ENCODE results near the gene POLD4. TPM values are rescaled to one million over a fixed set of nuclear protein-coding genes. Genes with fewer than 3 reads are reported as not detected.

The POLD4 gene
- total RNA-seq, 1 experiment from 2014 or later: 78.7 TPM

GRCh38 chr11:67356864-67357561, 3.7 kb upstream of the POLD4 start:
- ChIA-PET CTCF (interaction anchor here (0.6 to 7.9 kb wide), 8 partner anchors 11 to 51 kb away, joined by 3 to 207 read pairs (median 13); partner anchors contain the start of gene CLCF1), POLR2A (interaction anchor here (0.9 to 1.6 kb wide), 2 partner anchors 16 to 24 kb away, joined by 9 to 15 read pairs; partner anchors contain the start of gene CLCF1)
- in situ Hi-C loops (cut with HindIII; ENCODE audit: low pct_unique_long_range_greater_than_20kb, low sequenced_read_pairs) (no loop called here), intact Hi-C loops (cut with micrococcal nuclease; ENCODE audit: unreplicated experiment) (loop anchor here (1.0 kb wide), 1 partner anchor 25 kb away; no protein-coding TSS in a partner anchor)
- no TSS peak for BruUV-seq (replicated peaks)
- Histone ChIP-seq H3K27me3 (ENCODE audit: control insufficient read depth, insufficient read depth, low read length) (no peaks in the 10 kb centered on the region), H3K9me3 (ENCODE audit: control insufficient read depth, insufficient read depth, low read depth, low read length) (no peaks in the 10 kb centered on the region), H3K4me1 (ENCODE audit: control insufficient read depth, insufficient read depth, low read length) (peaks cover 53% of the 10 kb centered on the region), H3K4me3 (ENCODE audit: low read depth in 2 of 2, low read length in 2 of 2) (no peak overlapping the region), H3K27ac (ENCODE audit: low read length) (peak overlapping the region; percentile 94), H3K36me3 (ENCODE audit: control insufficient read depth, insufficient read depth, low read length) (no peaks in the 10 kb centered on the region)
- TF ChIP-seq SIN3A (IDR thresholded peaks at IDR 0.05; ENCODE audit: borderline replicate concordance, insufficient read depth, low read depth, low read length) (no peak), POLR2AphosphoS5 (IDR thresholded peaks at IDR 0.05; ENCODE audit: low read depth, low read length) (no peak), TCF7L2 (IDR thresholded peaks at IDR 0.05; ENCODE audit: low read depth, low read length) (peak; percentile 43; the same call in 1 of the 2 replicates), CTCF (IDR thresholded peaks at IDR 0.05) (peak; percentile 98; the same call in 1 of the 2 replicates), REST (IDR thresholded peaks at IDR 0.05; ENCODE audit: insufficient read depth in 1 of 2, low read depth in 2 of 2, low read length in 1 of 2) (0 out of 4 replicates have a peak, but pooled peaks of 1 of the 2 experiments have one; percentile 30)
- peak; percentile 46 for ATAC-seq
- DNase-seq (ENCODE audit: low read depth, low spot score): no peak

- Histone ChIP-seq H3K4me1 (ENCODE audit: control insufficient read depth, insufficient read depth, low read length) (peaks cover 59% of the 10 kb centered on the region), H3K27ac (ENCODE audit: low read length) (peak overlapping the region; percentile 94), H3K36me3 (ENCODE audit: control insufficient read depth, insufficient read depth, low read length) (no peaks in the 10 kb centered on the region), H3K4me3 (ENCODE audit: low read depth in 2 of 2, low read length in 2 of 2) (no peak overlapping the region), H3K27me3 (ENCODE audit: control insufficient read depth, insufficient read depth, low read length) (no peaks in the 10 kb centered on the region), H3K9me3 (ENCODE audit: control insufficient read depth, insufficient read depth, low read depth, low read length) (no peaks in the 10 kb centered on the region)
- intact Hi-C loops (cut with micrococcal nuclease; ENCODE audit: unreplicated experiment) (no loop called here), in situ Hi-C loops (cut with HindIII; ENCODE audit: low pct_unique_long_range_greater_than_20kb, low sequenced_read_pairs) (no loop called here)
- ChIA-PET CTCF (interaction anchor here (0.8 to 7.9 kb wide), 7 partner anchors 10 to 94 kb away, joined by 3 to 207 read pairs (median 13); partner anchors contain the start of gene CLCF1), POLR2A (interaction anchor here (0.9 to 1.6 kb wide), 2 partner anchors 17 to 25 kb away, joined by 9 to 15 read pairs; partner anchors contain the start of gene CLCF1)
- TF ChIP-seq POLR2AphosphoS5 (IDR thresholded peaks at IDR 0.05; ENCODE audit: low read depth, low read length) (no peak), REST (IDR thresholded peaks at IDR 0.05; ENCODE audit: insufficient read depth in 1 of 2, low read depth in 2 of 2, low read length in 1 of 2) (no peak), SIN3A (IDR thresholded peaks at IDR 0.05; ENCODE audit: borderline replicate concordance, insufficient read depth, low read depth, low read length) (no peak), TCF7L2 (IDR thresholded peaks at IDR 0.05; ENCODE audit: low read depth, low read length) (no peak), CTCF (IDR thresholded peaks at IDR 0.05) (no peak)
- no TSS peak for BruUV-seq (replicated peaks)
- DNase-seq (ENCODE audit: low read depth, low spot score): no peak
- ATAC-seq: no peak
These were observed 3.1 kb upstream of the POLD4 start for GRCh38 chr11:67356387-67356863.
